Measurements from ENCODE around the gene VTN. TPM values are rescaled to one million over a fixed set of nuclear protein-coding genes. Genes with fewer than 3 reads are reported as not detected.
A peak's percentile ranks its signal among the peaks of the same experiment; 100 is the strongest.

The VTN gene
- total and polyA plus RNA-seq, 7 donors, result 0.16 to 1.9 (median 0.43) TPM; not detected in 1

DNA sequence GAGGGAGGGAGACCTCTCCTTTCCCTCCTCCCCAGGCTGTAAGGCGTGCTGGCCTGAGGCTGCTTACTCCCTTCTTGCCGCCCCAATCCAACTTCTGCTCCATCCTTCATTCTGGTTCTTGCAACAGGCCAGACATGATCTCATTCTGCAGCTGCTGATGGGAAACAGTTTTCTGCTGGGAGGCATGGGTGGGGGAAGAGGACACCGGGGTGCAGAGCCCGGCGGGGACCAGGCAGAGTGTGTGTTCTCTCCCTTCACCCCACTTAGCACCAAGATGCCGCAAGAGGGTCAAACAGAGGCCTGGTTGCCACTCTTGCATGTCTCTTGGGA lies 2.8 kb upstream of the VTN start:
- Histone ChIP-seq H3K9me3 (no peaks in the 10 kb centered on the region), H3K27ac (peak overlapping the region in 1 of 4 donors; percentile 76), H3K4me1 (peaks cover 0 to 31% (median 29%) of the 10 kb centered on the region in 4 donors), H3K27me3 (no peaks in the 10 kb centered on the region), H3K4me3 (peak overlapping the region in 2 of 4 donors; percentile 64 to 66), H3K36me3 (no peaks in the 10 kb centered on the region)
- intact Hi-C loops (cut with DNase I), result no loop called here
- TF ChIP-seq POLR2AphosphoS5 (IDR thresholded peaks at IDR 0.05) (no peak), POLR2A (IDR thresholded peaks at IDR 0.05) (no peak), EP300 (IDR thresholded peaks at IDR 0.05) (no peak)
- TF ChIP-seq, protein P1, sequence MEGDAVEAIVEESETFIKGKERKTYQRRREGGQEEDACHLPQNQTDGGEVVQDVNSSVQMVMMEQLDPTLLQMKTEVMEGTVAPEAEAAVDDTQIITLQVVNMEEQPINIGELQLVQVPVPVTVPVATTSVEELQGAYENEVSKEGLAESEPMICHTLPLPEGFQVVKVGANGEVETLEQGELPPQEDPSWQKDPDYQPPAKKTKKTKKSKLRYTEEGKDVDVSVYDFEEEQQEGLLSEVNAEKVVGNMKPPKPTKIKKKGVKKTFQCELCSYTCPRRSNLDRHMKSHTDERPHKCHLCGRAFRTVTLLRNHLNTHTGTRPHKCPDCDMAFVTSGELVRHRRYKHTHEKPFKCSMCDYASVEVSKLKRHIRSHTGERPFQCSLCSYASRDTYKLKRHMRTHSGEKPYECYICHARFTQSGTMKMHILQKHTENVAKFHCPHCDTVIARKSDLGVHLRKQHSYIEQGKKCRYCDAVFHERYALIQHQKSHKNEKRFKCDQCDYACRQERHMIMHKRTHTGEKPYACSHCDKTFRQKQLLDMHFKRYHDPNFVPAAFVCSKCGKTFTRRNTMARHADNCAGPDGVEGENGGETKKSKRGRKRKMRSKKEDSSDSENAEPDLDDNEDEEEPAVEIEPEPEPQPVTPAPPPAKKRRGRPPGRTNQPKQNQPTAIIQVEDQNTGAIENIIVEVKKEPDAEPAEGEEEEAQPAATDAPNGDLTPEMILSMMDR (IDR thresholded peaks at IDR 0.05), result no peak
- DNase-seq, result no peak
- WGBS, 2 donors, result 88 to 94% methylated on average over 6 of the region's 6 CpGs

DNA sequence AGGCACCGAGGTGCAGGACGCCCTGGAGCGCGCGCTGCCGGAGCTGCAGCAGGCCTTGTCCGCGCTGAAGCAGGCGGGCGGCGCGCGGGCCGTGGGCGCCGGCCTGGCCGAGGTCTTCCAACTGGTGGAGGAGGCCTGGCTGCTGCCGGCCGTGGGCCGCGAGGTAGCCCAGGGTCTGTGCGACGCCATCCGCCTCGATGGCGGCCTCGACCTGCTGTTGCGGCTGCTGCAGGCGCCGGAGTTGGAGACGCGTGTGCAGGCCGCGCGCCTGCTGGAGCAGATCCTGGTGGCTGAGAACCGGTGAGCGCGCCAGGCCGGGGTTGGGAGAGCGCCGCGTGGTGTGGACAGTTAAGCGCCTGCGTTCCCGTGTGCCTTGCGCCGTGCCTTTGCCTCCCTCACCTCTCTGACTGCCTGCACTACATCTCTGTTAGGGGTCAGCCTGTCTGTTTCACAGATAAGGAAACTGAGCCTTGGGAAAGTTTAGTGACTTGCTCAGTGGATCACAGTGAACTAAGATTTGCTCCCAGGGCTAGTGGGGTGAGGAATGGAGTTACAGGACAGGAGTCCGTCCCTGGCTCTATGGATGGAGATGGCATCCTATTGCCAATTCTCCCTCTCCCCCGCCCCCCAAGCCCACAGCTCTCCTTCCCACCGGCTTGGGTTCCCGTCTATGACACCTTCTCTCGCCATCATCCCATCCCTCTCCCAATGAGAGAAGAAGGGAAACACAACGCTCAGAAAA lies 2.3 kb upstream of the VTN start:
- no peaks in the 10 kb centered on the region for H3K36me3 ChIP-seq
- H3K4me3 ChIP-seq, result peak overlapping the region; percentile 43 to 66 (median 63)
- H3K9me3 ChIP-seq, result no peaks in the 10 kb centered on the region
- peaks cover 0 to 31% (median 29%) of the 10 kb centered on the region in 4 donors for H3K4me1 ChIP-seq
- H3K27me3 ChIP-seq, result no peaks in the 10 kb centered on the region
- DNase-seq, result no peak
- intact Hi-C loops (cut with DNase I), result no loop called here
- TF ChIP-seq POLR2A (IDR thresholded peaks at IDR 0.05), result no peak
- no peak for TF ChIP-seq POLR2AphosphoS5 (IDR thresholded peaks at IDR 0.05)
- no peak for TF ChIP-seq EP300 (IDR thresholded peaks at IDR 0.05)
- TF ChIP-seq, protein P1 (IDR thresholded peaks at IDR 0.05), result no peak
- WGBS, 2 donors, result 10 to 14% methylated on average over 53 of the region's 53 CpGs
- H3K27ac ChIP-seq, result peak overlapping the region; percentile 76 to 82 (median 79)

DNA sequence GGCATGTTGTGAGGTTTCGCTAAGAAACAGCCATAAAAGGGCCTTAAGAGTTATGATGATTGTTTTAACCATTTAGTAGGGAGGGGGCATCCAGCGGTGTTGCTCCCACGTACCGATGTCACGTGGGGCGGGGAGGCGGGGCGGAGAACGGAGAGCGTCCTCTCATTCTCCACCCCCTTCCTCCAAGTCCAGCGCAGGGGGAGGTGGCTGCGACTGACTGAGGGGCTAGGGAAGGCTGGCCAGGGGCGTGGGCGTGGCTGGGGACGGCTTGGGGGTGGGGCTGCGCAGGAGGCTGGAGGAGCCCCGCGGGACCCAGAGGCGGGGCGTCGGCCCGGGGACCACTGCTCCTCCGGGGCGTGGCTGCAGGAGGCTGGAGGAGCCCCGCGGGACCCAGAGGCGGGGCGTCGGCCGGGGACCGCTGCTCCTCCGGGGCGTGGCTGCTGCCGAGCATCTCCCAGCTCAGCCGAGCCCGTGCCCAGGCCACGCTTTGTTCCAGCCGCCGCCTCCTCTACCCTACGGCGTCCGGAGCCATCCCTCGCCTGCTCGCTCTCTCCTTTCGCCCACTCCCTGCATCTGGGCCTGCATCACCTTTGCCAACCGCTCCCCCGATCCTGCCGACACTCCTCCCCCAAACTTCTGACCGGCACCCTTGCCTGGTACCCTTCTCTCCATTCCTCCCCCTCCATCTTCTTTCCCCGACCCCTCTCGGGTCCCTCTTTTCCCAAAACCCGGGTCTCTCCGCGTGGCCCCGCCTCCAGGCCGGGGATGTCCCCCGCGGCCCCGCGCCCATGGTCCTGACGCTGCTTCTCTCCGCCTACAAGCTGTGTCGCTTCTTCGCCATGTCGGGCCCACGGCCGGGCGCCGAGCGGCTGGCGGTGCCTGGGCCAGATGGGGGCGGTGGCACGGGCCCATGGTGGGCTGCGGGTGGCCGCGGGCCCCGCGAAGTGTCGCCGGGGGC lies 1.4 kb upstream of the VTN start, which contains the start of gene SARM1:
Gene SARM1, plus strand, starts transcription at position 450 of the 958 bp plus-strand sequence. Its CDS starts 339 bp downstream, at position 789.
- Histone ChIP-seq H3K4me3 (peak within 1 kb of the TSS; percentile 43 to 66 (median 63)), H3K27ac (peak within 1 kb of the TSS; percentile 76 to 82 (median 79)), H3K4me1 (peaks cover 0 to 31% (median 29%) of the 10 kb centered on the region in 4 donors), H3K9me3 (no peaks in the 10 kb centered on the region), H3K36me3 (no peaks in the 10 kb centered on the region), H3K27me3 (no peaks in the 10 kb centered on the region)
- peak; percentile 95 for DNase-seq
- WGBS, 2 donors, result 1 to 2% methylated on average over 80 of the region's 80 CpGs
- intact Hi-C loops (cut with DNase I), result no loop called here
- TF ChIP-seq POLR2AphosphoS5 (IDR thresholded peaks at IDR 0.05) (peak in 2 of 4 donors; percentile 14 to 26), POLR2A (IDR thresholded peaks at IDR 0.05) (no peak)

DNA sequence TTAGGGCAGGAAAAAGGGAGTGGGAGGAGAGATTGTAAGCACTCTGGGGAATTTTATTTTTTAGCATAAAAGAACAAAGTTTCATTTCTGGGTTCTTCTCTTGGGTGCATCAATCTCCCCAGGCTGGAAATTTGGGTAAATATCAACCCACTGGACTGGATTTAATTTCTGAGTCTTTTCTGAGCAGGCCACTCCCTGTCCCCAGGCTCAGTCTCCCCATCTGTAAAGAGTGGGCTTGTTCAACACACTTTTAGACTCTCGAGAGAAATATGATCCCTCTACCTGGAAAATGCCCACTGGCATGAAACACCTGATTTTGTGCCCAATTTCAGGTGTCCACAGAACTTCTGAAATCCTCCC lies 617 bp upstream of the VTN start:
- Histone ChIP-seq H3K4me1 (peaks cover 0 to 31% (median 29%) of the 10 kb centered on the region in 4 donors), H3K27me3 (no peaks in the 10 kb centered on the region), H3K4me3 (peak overlapping the region in 2 of 4 donors; percentile 62 to 64), H3K9me3 (no peaks in the 10 kb centered on the region), H3K36me3 (no peaks in the 10 kb centered on the region), H3K27ac (peak overlapping the region; percentile 76 to 82 (median 79))
- WGBS, 2 donors, result 56 to 76% methylated on average over 1 of the region's 1 CpG
- TF ChIP-seq, protein P1 (IDR thresholded peaks at IDR 0.05), result no peak
- no peak for TF ChIP-seq EP300 (IDR thresholded peaks at IDR 0.05)
- no peak for TF ChIP-seq POLR2AphosphoS5 (IDR thresholded peaks at IDR 0.05)
- no peak for TF ChIP-seq POLR2A (IDR thresholded peaks at IDR 0.05)
- no peak for DNase-seq
- intact Hi-C loops (cut with DNase I), result no loop called here

DNA sequence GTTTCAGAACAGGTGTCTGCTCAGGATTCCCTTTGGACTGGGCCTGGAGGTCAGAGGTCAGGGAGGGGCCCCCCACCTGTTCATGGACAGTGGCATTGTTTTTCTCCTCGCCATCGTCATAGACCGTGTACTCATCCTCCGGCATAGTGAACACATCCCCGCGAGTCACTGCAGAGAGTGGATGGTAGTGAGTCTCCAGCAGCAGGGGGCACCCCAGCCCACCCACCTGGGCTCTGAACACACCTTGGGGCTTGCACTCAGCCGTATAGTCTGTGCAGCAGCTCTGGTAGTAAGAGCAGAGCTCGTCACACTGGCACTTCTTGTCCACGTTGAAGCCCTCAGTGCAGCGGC lies 448 bp downstream of the VTN start:
- 72 to 80% methylated on average over 10 of the region's 10 CpGs for WGBS, 2 donors
- Histone ChIP-seq H3K27me3 (no peaks in the 10 kb centered on the region), H3K9me3 (no peaks in the 10 kb centered on the region), H3K36me3 (peaks cover 0 to 4% (median 2%) of the 10 kb centered on the region in 4 donors), H3K4me1 (peaks cover 0 to 31% (median 29%) of the 10 kb centered on the region in 4 donors), H3K27ac (peak overlapping the region in 1 of 4 donors; percentile 82), H3K4me3 (no peak overlapping the region)
- TF ChIP-seq EP300 (IDR thresholded peaks at IDR 0.05) (no peak), POLR2AphosphoS5 (IDR thresholded peaks at IDR 0.05) (no peak), POLR2A (IDR thresholded peaks at IDR 0.05) (no peak)
- TF ChIP-seq, protein P1 (IDR thresholded peaks at IDR 0.05), result no peak
- DNase-seq, result no peak
- intact Hi-C loops (cut with DNase I), result no loop called here
